Neural progenitor cell (in vitro differentiated cells): ENCODE measurements around the gene ZFAND3. TPM values are rescaled to one million over a fixed set of nuclear protein-coding genes. Genes with fewer than 3 reads are reported as not detected.

Experiments used
- DNase-seq: peaks from one replicate; pipeline ENCODE4 v3.0.0-alpha.2; 2016; ENCODE audit warnings: low spot score
- H2AFZ ChIP-seq: fragments of 200-600 bp; sonication (generic); replicated peaks from 2 replicates; pipeline ENCODE4 v1.6.1; 2016; ENCODE audit warnings: antibody characterized with exemption
- H3F3A ChIP-seq: fragments of 200-600 bp; sonication (generic); 2 replicates; pipeline ENCODE4 v1.6.1; 2016; ENCODE audit warnings: antibody characterized with exemption, low read depth
- H3K27ac ChIP-seq: fragments of 200-600 bp; sonication (generic); 2 replicates; pipeline ENCODE4 v1.5.1; 2016; ENCODE audit warnings: mild to moderate bottlenecking
- H3K27me3 ChIP-seq: fragments of 200-600 bp; sonication (generic); 2 replicates; pipeline ENCODE4 v1.6.1; 2016; ENCODE audit warnings: mild to moderate bottlenecking, moderate library complexity
- H3K36me3 ChIP-seq: fragments of 200-600 bp; sonication (generic); 2 replicates; pipeline ENCODE4 v1.5.1; 2016
- H3K4me1 ChIP-seq: fragments of 200-600 bp; sonication (generic); 2 replicates; pipeline ENCODE4 v1.6.1; 2016; ENCODE audit warnings: mixed run types
- H3K4me2 ChIP-seq: fragments of 200-600 bp; sonication (generic); 2 replicates; pipeline ENCODE4 v1.6.1; 2016
- H3K4me3 ChIP-seq: fragments of 200-600 bp; sonication (generic); 2 replicates; pipeline ENCODE4 v1.5.1; 2016
- H3K79me2 ChIP-seq: fragments of 200-600 bp; sonication (generic); 2 replicates; pipeline ENCODE4 v1.6.1; 2016; ENCODE audit warnings: low read depth
- H3K9ac ChIP-seq: fragments of 200-600 bp; sonication (generic); 2 replicates; pipeline ENCODE4 v1.6.1; 2016
- H3K9me3 ChIP-seq: fragments of 200-600 bp; sonication (generic); 2 replicates; pipeline ENCODE4 v1.5.1; 2016; ENCODE audit warnings: low read depth
- H4K20me1 ChIP-seq: fragments of 200-600 bp; sonication (generic); 2 replicates; pipeline ENCODE4 v1.6.1; 2016; ENCODE audit warnings: low read depth
- H3K27ac Mint-ChIP-seq: 3 replicates; pipeline ENCODE4 v1.8.0; 2021; ENCODE audit warnings: mixed read lengths
- H3K27me3 Mint-ChIP-seq: 2 replicates; pipeline ENCODE4 v1.8.0; 2022; ENCODE audit warnings: low read depth, mild to moderate bottlenecking, inconsistent platforms, moderate library complexity, mixed read lengths; ENCODE audit not compliant: insufficient read depth
- H3K36me3 Mint-ChIP-seq: 3 replicates; pipeline ENCODE4 v1.8.0; 2021; ENCODE audit warnings: mixed read lengths
- H3K4me1 Mint-ChIP-seq: 3 replicates; pipeline ENCODE4 v1.8.0; 2021; ENCODE audit warnings: mixed read lengths
- H3K4me3 Mint-ChIP-seq: 3 replicates; pipeline ENCODE4 v1.8.0; 2021; ENCODE audit warnings: mild to moderate bottlenecking, moderate library complexity, mixed read lengths
- H3K9me3 Mint-ChIP-seq: 3 replicates; pipeline ENCODE4 v1.8.0; 2020; ENCODE audit warnings: mixed read lengths
- EZH2 ChIP-seq: fragments of 200-600 bp; sonication (generic); IDR thresholded peaks from 2 replicates; pipeline ENCODE4 v1.6.1; 2017; ENCODE audit warnings: antibody characterized with exemption, mild to moderate bottlenecking, moderate library complexity
- EZH2phosphoT487 ChIP-seq: fragments of 200-600 bp; sonication (generic); IDR thresholded peaks from 2 replicates; pipeline ENCODE4 v1.6.1; 2017; ENCODE audit warnings: antibody characterized with exemption
- total RNA-seq: library from RNA; depleted of rRNA; stranded (reverse); fragments of >200 nt; gene quantifications from 2 replicates; pipeline ENCODE4 v1.2.3, GENCODE V29; 2015; ENCODE audit warnings: low replicate concordance
- TF ChIP-seq, protein P1 (sequence below): fragments of 200-600 bp; sonication (generic); IDR thresholded peaks from 2 replicates; pipeline ENCODE4 v1.5.1; 2017; ENCODE audit warnings: antibody characterized with exemption, mild to moderate bottlenecking

The ZFAND3 gene
- total RNA-seq, 1 donor from 2014 or later, result 24.3 TPM

DNA sequence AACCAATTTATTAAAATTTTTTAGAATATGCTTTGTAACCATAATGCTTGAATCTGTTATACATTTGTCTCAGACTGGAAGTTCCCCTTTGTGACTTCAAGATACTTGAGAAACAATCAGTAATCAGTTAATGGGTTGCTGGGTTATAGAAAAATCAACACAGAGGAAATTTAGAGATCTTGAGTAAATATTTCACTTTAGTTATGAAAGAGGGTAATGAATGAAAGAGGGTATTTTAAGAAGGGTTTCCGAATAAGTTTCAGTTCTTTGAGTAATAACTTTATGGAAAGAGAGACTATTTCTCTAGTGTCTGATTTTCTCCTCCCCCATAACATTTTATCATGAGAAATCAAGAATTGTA is 21.4 kb downstream of the ZFAND3 start:
- no peak overlapping the region for H2AFZ ChIP-seq
- Mint-ChIP-seq H3K27me3 (no peaks in the 10 kb centered on the region), H3K36me3 (peaks cover 35% of the 10 kb centered on the region), H3K4me1 (no peaks in the 10 kb centered on the region), H3K9me3 (peaks cover 6% of the 10 kb centered on the region), H3K4me3 (no peak overlapping the region), H3K27ac (no peak overlapping the region)
- H3K27ac ChIP-seq, result no peak overlapping the region
- H3K4me3 ChIP-seq, result no peak overlapping the region
- peaks cover 70% of the 10 kb centered on the region for H4K20me1 ChIP-seq
- H3K9me3 ChIP-seq, result no peaks in the 10 kb centered on the region
- H3K4me1 ChIP-seq, result no peaks in the 10 kb centered on the region
- H3K79me2 ChIP-seq, result peaks cover 100% of the 10 kb centered on the region
- no peak overlapping the region for H3K9ac ChIP-seq
- no peak overlapping the region for H3K4me2 ChIP-seq
- no peaks in the 10 kb centered on the region for H3F3A ChIP-seq
- no peaks in the 10 kb centered on the region for H3K27me3 ChIP-seq
- TF ChIP-seq EZH2phosphoT487 (no peak), EZH2 (no peak)
- TF ChIP-seq, protein P1, sequence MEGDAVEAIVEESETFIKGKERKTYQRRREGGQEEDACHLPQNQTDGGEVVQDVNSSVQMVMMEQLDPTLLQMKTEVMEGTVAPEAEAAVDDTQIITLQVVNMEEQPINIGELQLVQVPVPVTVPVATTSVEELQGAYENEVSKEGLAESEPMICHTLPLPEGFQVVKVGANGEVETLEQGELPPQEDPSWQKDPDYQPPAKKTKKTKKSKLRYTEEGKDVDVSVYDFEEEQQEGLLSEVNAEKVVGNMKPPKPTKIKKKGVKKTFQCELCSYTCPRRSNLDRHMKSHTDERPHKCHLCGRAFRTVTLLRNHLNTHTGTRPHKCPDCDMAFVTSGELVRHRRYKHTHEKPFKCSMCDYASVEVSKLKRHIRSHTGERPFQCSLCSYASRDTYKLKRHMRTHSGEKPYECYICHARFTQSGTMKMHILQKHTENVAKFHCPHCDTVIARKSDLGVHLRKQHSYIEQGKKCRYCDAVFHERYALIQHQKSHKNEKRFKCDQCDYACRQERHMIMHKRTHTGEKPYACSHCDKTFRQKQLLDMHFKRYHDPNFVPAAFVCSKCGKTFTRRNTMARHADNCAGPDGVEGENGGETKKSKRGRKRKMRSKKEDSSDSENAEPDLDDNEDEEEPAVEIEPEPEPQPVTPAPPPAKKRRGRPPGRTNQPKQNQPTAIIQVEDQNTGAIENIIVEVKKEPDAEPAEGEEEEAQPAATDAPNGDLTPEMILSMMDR, result no peak
- DNase-seq, result no peak
- H3K36me3 ChIP-seq, result no peaks in the 10 kb centered on the region

DNA sequence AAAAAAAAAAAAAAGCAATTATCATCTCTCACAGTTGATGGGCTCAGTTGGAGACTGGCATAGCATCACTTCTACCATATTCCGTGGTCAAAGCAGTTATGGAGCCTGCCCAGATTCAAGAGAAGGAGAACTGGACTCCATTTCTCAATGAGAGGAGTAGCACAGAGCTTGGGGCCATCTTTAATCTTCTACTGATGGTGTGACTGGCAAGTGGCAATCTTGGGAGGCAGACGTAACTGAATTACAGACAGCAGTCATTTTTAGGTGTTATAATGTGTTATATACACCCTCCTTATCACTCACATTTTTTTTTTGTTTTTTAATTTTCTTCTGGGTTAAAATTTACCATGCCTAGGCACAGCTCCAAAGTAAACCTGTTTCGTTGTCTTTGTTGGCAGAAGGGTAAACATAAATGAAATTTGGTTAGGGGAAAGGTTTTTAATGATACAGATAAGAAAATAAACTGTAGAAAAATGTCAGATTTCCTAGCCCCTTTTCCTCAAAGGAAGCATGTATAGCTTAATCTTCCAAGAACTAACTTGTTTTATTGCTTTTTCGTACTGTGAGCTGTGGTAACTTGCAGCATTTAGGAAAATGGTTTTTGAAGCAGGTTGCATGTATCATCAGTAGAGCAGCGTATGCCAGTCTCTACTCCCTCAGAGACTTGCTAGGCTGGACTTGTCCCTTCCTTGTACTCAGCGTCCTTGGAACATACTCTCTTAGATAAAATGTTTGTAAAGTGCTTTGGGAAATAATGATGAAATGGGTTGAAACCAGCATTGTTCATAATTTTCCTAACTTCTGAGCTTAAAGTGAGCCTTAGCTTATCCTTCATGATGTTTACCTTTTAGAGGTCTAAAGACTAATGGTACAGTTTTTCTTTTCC is 25.7 kb downstream of the ZFAND3 start:
- H2AFZ ChIP-seq, result no peak overlapping the region
- no peaks in the 10 kb centered on the region for H3K9me3 ChIP-seq
- H3K4me1 ChIP-seq, result peaks cover 5% of the 10 kb centered on the region
- Mint-ChIP-seq H3K36me3 (peaks cover 19% of the 10 kb centered on the region), H3K27ac (no peak overlapping the region), H3K4me1 (peaks cover 4% of the 10 kb centered on the region), H3K4me3 (no peak overlapping the region), H3K27me3 (no peaks in the 10 kb centered on the region), H3K9me3 (no peaks in the 10 kb centered on the region)
- TF ChIP-seq EZH2 (no peak), EZH2phosphoT487 (no peak)
- TF ChIP-seq, protein P1, result no peak
- H3K27ac ChIP-seq, result no peak overlapping the region
- no peak overlapping the region for H3K4me2 ChIP-seq
- H3K9ac ChIP-seq, result no peak overlapping the region
- no peak for DNase-seq
- H3K79me2 ChIP-seq, result peaks cover 100% of the 10 kb centered on the region
- H3K27me3 ChIP-seq, result no peaks in the 10 kb centered on the region
- H3K4me3 ChIP-seq, result no peak overlapping the region
- H3K36me3 ChIP-seq, result no peaks in the 10 kb centered on the region
- no peaks in the 10 kb centered on the region for H3F3A ChIP-seq
- H4K20me1 ChIP-seq, result peaks cover 84% of the 10 kb centered on the region

DNA sequence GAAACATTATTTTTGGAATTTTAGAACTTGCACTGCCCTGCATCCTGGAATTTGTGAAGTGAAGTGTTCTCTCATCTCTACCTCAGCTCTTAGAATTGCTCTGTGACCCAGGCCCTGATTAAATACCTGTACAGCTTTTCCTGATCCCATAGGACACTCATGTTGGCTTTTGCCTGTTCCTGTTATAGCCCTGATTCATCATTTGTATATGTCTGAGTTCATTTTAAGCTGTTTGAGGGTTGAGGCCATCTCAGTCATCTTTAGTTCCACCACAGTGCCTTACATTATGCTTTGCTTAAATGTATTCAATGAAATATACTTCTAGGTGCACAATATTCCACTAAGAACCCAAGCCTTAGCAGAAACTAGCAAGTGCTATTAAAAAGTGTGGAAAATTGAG is 26.4 kb downstream of the ZFAND3 start:
- Histone ChIP-seq H3F3A (no peaks in the 10 kb centered on the region), H3K27ac (no peak overlapping the region), H3K4me2 (no peak overlapping the region), H3K4me1 (peaks cover 5% of the 10 kb centered on the region), H3K27me3 (no peaks in the 10 kb centered on the region), H3K9me3 (no peaks in the 10 kb centered on the region), H3K9ac (no peak overlapping the region), H3K4me3 (no peak overlapping the region), H3K36me3 (no peaks in the 10 kb centered on the region), H2AFZ (no peak overlapping the region), H3K79me2 (peaks cover 100% of the 10 kb centered on the region), H4K20me1 (peaks cover 85% of the 10 kb centered on the region)
- Mint-ChIP-seq H3K4me1 (peaks cover 4% of the 10 kb centered on the region), H3K36me3 (peaks cover 18% of the 10 kb centered on the region), H3K4me3 (no peak overlapping the region), H3K27me3 (no peaks in the 10 kb centered on the region), H3K9me3 (no peaks in the 10 kb centered on the region), H3K27ac (no peak overlapping the region)
- DNase-seq, result no peak
- TF ChIP-seq EZH2, result no peak
- TF ChIP-seq EZH2phosphoT487, result no peak
- TF ChIP-seq, protein P1, result no peak
